GM23338 (cell line): ENCODE measurements around the gene SLC43A3. TPM values are rescaled to one million over a fixed set of nuclear protein-coding genes. Genes with fewer than 3 reads are reported as not detected.

Experiments
- ATAC-seq: fragments of 200-7000 bp; cut with Tn5 transposase; 3 replicates; pipeline ENCODE4 v1.9.1; 2020
- DNase-seq: peaks from one replicate; pipeline ENCODE4 v3.0.0-alpha.2; 2015; ENCODE audit warnings: low spot score
- H2AFZ ChIP-seq: fragments of 200-600 bp; sonication (generic); 2 replicates; pipeline ENCODE4 v1.8.0; 2016; ENCODE audit warnings: antibody characterized with exemption, mild to moderate bottlenecking, moderate library complexity
- H3F3A ChIP-seq: fragments of 200-600 bp; sonication (generic); replicated peaks from 2 replicates; pipeline ENCODE4 v1.8.0; 2017; ENCODE audit warnings: antibody characterized with exemption, mixed run types, low read depth
- H3K27ac ChIP-seq: fragments of 200-600 bp; sonication (generic); 2 replicates; pipeline ENCODE4 v1.6.1; 2016; ENCODE audit warnings: low read depth
- H3K27me3 ChIP-seq: fragments of 200-600 bp; sonication (generic); 2 replicates; pipeline ENCODE4 v1.8.0; 2016; ENCODE audit warnings: mild to moderate bottlenecking, mixed run types, moderate library complexity; ENCODE audit not compliant: insufficient read depth
- H3K36me3 ChIP-seq: fragments of 200-600 bp; sonication (generic); 2 replicates; pipeline ENCODE4 v1.8.0; 2016; ENCODE audit warnings: mild to moderate bottlenecking; ENCODE audit not compliant: insufficient read depth
- H3K4me1 ChIP-seq: fragments of 200-600 bp; sonication (generic); 2 replicates; pipeline ENCODE4 v1.8.0; 2016; ENCODE audit warnings: mild to moderate bottlenecking, moderate library complexity; ENCODE audit not compliant: insufficient read depth
- H3K4me2 ChIP-seq: fragments of 200-600 bp; sonication (generic); 2 replicates; pipeline ENCODE4 v1.7.1; 2017; ENCODE audit warnings: mixed run types
- H3K4me3 ChIP-seq: fragments of 200-600 bp; sonication (generic); 2 replicates; pipeline ENCODE4 v1.6.1; 2016; ENCODE audit warnings: mixed run types
- H3K79me2 ChIP-seq: fragments of 200-600 bp; sonication (generic); replicated peaks from 2 replicates; pipeline ENCODE4 v1.8.0; 2017; ENCODE audit warnings: mild to moderate bottlenecking; ENCODE audit not compliant: insufficient read depth
- H3K9me2 ChIP-seq: fragments of 200-600 bp; sonication (generic); 2 replicates; pipeline ENCODE4 v1.8.0; 2017; ENCODE audit not compliant: insufficient read depth
- H4K20me1 ChIP-seq: fragments of 200-600 bp; sonication (generic); replicated peaks from 2 replicates; pipeline ENCODE4 v1.8.0; 2017; ENCODE audit warnings: mild to moderate bottlenecking; ENCODE audit not compliant: insufficient read depth
- H3K27ac Mint-ChIP-seq: 2 replicates; pipeline ENCODE4 v1.8.0; 2020; ENCODE audit warnings: inconsistent platforms, mild to moderate bottlenecking, moderate library complexity, mixed read lengths
- H3K27me3 Mint-ChIP-seq: 3 replicates; pipeline ENCODE4 v1.8.0; 2022; ENCODE audit warnings: low read depth, mild to moderate bottlenecking, moderate library complexity, mixed read lengths, inconsistent platforms; ENCODE audit not compliant: insufficient read depth, poor library complexity
- H3K36me3 Mint-ChIP-seq: 3 replicates; pipeline ENCODE4 v1.8.0; 2021; ENCODE audit warnings: low read depth, mild to moderate bottlenecking, inconsistent platforms, moderate library complexity, mixed read lengths
- H3K4me1 Mint-ChIP-seq: 3 replicates; pipeline ENCODE4 v1.8.0; 2020; ENCODE audit warnings: mild to moderate bottlenecking, inconsistent platforms, mixed read lengths
- H3K4me3 Mint-ChIP-seq: 3 replicates; pipeline ENCODE4 v1.8.0; 2021; ENCODE audit warnings: moderate library complexity, mild to moderate bottlenecking, inconsistent platforms, mixed read lengths
- H3K9me3 Mint-ChIP-seq: 3 replicates; pipeline ENCODE4 v1.8.0; 2020; ENCODE audit warnings: moderate library complexity, mild to moderate bottlenecking, inconsistent platforms, mixed read lengths
- CTCF ChIP-seq, 2 experiments: fragments of 200-600 bp in 1 of 2; sonication (generic) in 1 of 2; conservative IDR thresholded peaks; 2 replicates each; pipeline versions ENCODE4 v1.5.1 to v1.6.1; 2016 to 2017; ENCODE audit warnings: antibody characterized with exemption in 2 of 2, low read depth in 2 of 2, mild to moderate bottlenecking in 2 of 2, moderate library complexity in 1 of 2
- ETS1 ChIP-seq: IDR thresholded peaks from 2 replicates; pipeline ENCODE4 v1.6.1; 2016; ENCODE audit warnings: antibody characterized with exemption
- EZH2 ChIP-seq: fragments of 200-600 bp; sonication (generic); IDR thresholded peaks from one replicate; pipeline ENCODE4 v1.8.0; 2017; ENCODE audit warnings: antibody characterized with exemption, mild to moderate bottlenecking, low read depth; ENCODE audit not compliant: unreplicated experiment
- NANOG ChIP-seq: IDR thresholded peaks from 2 replicates; pipeline ENCODE4 v1.6.1; 2016; ENCODE audit warnings: antibody characterized with exemption, borderline replicate concordance
- POLR2AphosphoS5 ChIP-seq: IDR thresholded peaks from 2 replicates; pipeline ENCODE4 v1.6.1; 2016; ENCODE audit warnings: antibody characterized with exemption, low read depth
- STAT1 ChIP-seq: IDR thresholded peaks from one replicate; pipeline ENCODE4 v1.6.1; 2016; ENCODE audit warnings: antibody characterized with exemption; ENCODE audit not compliant: unreplicated experiment
- ZNF114 ChIP-seq: fragments of 250-450 bp; sonication (Bioruptor Pico); IDR thresholded peaks from 2 replicates; pipeline ENCODE4 v1.5.0; 2020; ENCODE audit warnings: mild to moderate bottlenecking, moderate library complexity
- ZNF462 ChIP-seq: fragments of 250-450 bp; sonication (Bioruptor Pico); IDR thresholded peaks from 2 replicates; pipeline ENCODE4 v1.5.0; 2020; ENCODE audit warnings: mild to moderate bottlenecking, moderate library complexity
- polyA plus RNA-seq: library from polyadenylated mRNA; unstranded; fragments of >200 nt; fragmentation: Nextera tagmentation; extraction: Ambion mirVana; gene quantifications from 2 replicates; pipeline ENCODE4 v1.2.1, GENCODE V29; 2016
- total RNA-seq: library from RNA; depleted of rRNA; stranded (reverse); fragments of >200 nt; shearing (Covaris generic); gene quantifications from 2 replicates; pipeline ENCODE4 v1.2.3, GENCODE V29; 2014

The SLC43A3 gene
- total and polyA plus RNA-seq, 2 experiments from 2014 or later = 14.3 to 24.8 TPM

DNA sequence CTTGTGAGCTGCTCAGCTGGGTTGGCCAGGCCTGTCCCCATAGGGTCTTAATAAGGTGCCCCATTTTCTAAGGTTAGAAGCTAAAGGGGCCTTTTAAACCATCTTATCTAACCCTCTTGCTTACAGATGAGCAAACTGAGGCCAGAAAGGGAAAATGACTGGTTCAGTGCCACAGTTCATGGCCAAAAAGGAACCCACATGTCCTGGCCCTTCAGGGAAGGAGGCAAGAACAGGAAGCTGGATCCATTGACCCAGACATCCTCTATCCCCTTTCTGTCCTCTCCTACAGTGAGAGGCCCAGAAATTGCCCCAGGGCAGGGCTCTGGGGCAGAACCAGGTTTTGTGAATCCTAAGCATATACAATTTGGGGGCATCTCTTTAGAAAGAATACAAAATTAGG, 56.0 kb downstream of the SLC43A3 start:
- TF ChIP-seq CTCF (conservative IDR thresholded peaks at IDR 0.05; ENCODE audit: low read depth in 2 of 2) = no peak
- no peak for TF ChIP-seq ZNF114
- H3K27me3 ChIP-seq = no peaks in the 10 kb centered on the region
- no peaks in the 10 kb centered on the region for H3K9me3 Mint-ChIP-seq

GRCh38 chr11:57370251-57370650, 56.7 kb downstream of the SLC43A3 start:
- H3K9me3 Mint-ChIP-seq = no peaks in the 10 kb centered on the region
- no peaks in the 10 kb centered on the region for H3K79me2 ChIP-seq
- TF ChIP-seq ZNF114 = no peak
- TF ChIP-seq EZH2 = no peak
- 0 out of 2 replicates have a peak, but pooled peaks cover 3% of the 10 kb centered on the region for H3F3A ChIP-seq
- no peaks in the 10 kb centered on the region for H3K36me3 Mint-ChIP-seq
- H3K4me1 ChIP-seq = peaks cover 10% of the 10 kb centered on the region
- H3K27me3 Mint-ChIP-seq = peaks cover 6% of the 10 kb centered on the region
- H3K27me3 ChIP-seq = no peaks in the 10 kb centered on the region
- no peak overlapping the region for H3K27ac Mint-ChIP-seq
- H3K4me1 Mint-ChIP-seq = peaks cover 16% of the 10 kb centered on the region
- ATAC-seq (no peak), DNase-seq (no peak)
- H3K9me2 ChIP-seq = no peaks in the 10 kb centered on the region
- no peak overlapping the region for H3K4me3 ChIP-seq
- H4K20me1 ChIP-seq = no peaks in the 10 kb centered on the region
- no peak overlapping the region for H2AFZ ChIP-seq
- H3K4me2 ChIP-seq = no peak overlapping the region
- H3K36me3 ChIP-seq = no peaks in the 10 kb centered on the region
- no peak overlapping the region for H3K27ac ChIP-seq
- H3K4me3 Mint-ChIP-seq = no peak overlapping the region

More for the DNA sequence above, 56.0 kb downstream of the SLC43A3 start:
- no peaks in the 10 kb centered on the region for H3F3A ChIP-seq
- H3K36me3 ChIP-seq = no peaks in the 10 kb centered on the region
- no peaks in the 10 kb centered on the region for H3K9me2 ChIP-seq
- ATAC-seq (no peak), DNase-seq (no peak)
- H3K4me3 Mint-ChIP-seq = no peak overlapping the region
- H2AFZ ChIP-seq = no peak overlapping the region
- no peak overlapping the region for H3K27ac ChIP-seq
- H3K27me3 Mint-ChIP-seq = peaks cover 6% of the 10 kb centered on the region
- H3K4me1 ChIP-seq = peaks cover 3% of the 10 kb centered on the region; the same call in 1 of the 2 replicates
- no peaks in the 10 kb centered on the region for H3K36me3 Mint-ChIP-seq
- no peak overlapping the region for H3K4me2 ChIP-seq
- no peak overlapping the region for H3K27ac Mint-ChIP-seq
- H3K79me2 ChIP-seq = no peaks in the 10 kb centered on the region
- no peaks in the 10 kb centered on the region for H4K20me1 ChIP-seq
- H3K4me3 ChIP-seq = no peak overlapping the region
- H3K4me1 Mint-ChIP-seq = peaks cover 9% of the 10 kb centered on the region

GRCh38 chr11:57368845-57369232, 58.1 kb downstream of the SLC43A3 start:
- no peaks in the 10 kb centered on the region for H4K20me1 ChIP-seq
- DNase-seq = no peak
- H3K9me3 Mint-ChIP-seq = no peaks in the 10 kb centered on the region
- no peak for ATAC-seq
- H3K36me3 Mint-ChIP-seq = no peaks in the 10 kb centered on the region
- H3K4me3 Mint-ChIP-seq = no peak overlapping the region
- H3K4me2 ChIP-seq = no peak overlapping the region
- H3K79me2 ChIP-seq = no peaks in the 10 kb centered on the region
- 0 out of 2 replicates have a peak, but pooled peaks cover 3% of the 10 kb centered on the region for H3F3A ChIP-seq
- no peaks in the 10 kb centered on the region for H3K27me3 ChIP-seq
- no peak overlapping the region for H2AFZ ChIP-seq
- H3K27ac Mint-ChIP-seq = no peak overlapping the region
- no peak overlapping the region for H3K27ac ChIP-seq
- H3K27me3 Mint-ChIP-seq = peaks cover 8% of the 10 kb centered on the region
- H3K4me1 ChIP-seq = peaks cover 15% of the 10 kb centered on the region
- H3K9me2 ChIP-seq = no peaks in the 10 kb centered on the region
- H3K4me1 Mint-ChIP-seq = peaks cover 22% of the 10 kb centered on the region
- H3K36me3 ChIP-seq = no peaks in the 10 kb centered on the region
- H3K4me3 ChIP-seq = no peak overlapping the region
- no peak for TF ChIP-seq STAT1
- TF ChIP-seq NANOG = no peak
- no peak for TF ChIP-seq ETS1
- TF ChIP-seq POLR2AphosphoS5 = no peak
- no peak for TF ChIP-seq EZH2
- no peak for TF ChIP-seq ZNF462 (CRISPR knock-in tag)
